ENCODE data around the gene ZNF407.
"Not testable (repeated sequence)": the region's sequence is repeated elsewhere in the genome, so short reads cannot be mapped to it uniquely, and the experiment has no call there.

Gene ZNF407

GRCh38 chr18:74597662-74598349 lies at the start of gene ZNF407:
Gene ZNF407 (plus strand): TSS chr18:74597870. CDS start chr18:74631020, 33,150 bp downstream.
- DNase-seq = peak; percentile 91

DNA sequence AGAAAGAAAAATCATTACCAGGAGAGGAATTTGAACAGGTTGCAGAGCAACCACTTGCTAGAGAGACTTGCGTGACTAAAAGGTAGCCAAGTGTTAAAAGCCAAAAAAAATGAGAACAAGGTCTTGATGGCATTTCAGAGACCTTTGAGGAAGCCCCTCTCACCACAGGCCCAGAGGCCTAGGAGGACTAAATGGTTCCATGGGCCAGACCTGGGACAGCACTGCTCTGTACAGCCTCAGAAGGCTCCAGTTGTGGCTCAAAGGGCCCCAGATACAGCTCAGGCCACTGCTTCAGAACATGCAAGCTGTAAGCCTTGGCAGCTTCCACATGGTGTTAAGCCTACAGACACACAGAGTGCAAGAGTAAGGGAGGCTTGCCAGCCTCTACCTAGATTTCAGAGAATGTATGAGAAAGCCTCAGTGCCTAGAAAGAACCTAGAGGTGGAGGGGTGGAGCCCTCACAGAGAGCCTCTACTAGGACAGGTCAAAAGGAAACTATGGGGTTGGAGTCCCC lies 48.0 kb upstream of the ZNF407 start:
- DNase-seq = no peak

GRCh38 chr18:74550886-74551285 lies 46.8 kb upstream of the ZNF407 start:
- DNase-seq = no peak

- DNase-seq = no peak
Observed at GRCh38 chr18:74551452-74551851, 46.2 kb upstream of the ZNF407 start.

DNA sequence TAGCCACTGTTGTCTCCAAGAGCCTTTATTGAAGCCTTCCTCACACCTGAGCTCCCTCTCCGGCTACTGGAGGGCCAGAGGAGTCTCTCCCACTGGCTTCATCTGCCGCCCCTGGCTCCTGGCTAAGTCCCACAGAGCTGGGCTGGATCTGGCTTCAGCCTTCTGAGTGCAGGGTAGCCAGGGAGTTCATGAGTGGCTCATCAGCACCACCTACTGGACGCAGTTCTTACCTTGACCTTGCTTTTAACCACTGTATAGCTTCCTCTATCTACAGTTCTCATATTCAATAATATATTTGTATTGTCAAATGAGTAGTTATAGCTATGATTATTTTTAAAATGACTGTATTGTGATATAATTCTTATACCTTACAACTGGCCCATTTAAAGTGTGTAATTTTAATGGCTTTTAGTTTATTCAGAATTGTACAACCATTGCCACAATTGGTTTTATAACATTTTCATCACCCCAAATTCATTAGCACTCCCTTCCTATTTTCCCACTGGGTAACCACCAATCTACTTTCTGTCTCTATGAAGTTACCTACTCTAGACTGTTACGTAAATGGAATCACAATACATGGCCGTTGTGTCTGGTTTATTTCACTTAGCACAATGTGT lies 45.6 kb upstream of the ZNF407 start:
- peak; percentile 73 for DNase-seq

DNA sequence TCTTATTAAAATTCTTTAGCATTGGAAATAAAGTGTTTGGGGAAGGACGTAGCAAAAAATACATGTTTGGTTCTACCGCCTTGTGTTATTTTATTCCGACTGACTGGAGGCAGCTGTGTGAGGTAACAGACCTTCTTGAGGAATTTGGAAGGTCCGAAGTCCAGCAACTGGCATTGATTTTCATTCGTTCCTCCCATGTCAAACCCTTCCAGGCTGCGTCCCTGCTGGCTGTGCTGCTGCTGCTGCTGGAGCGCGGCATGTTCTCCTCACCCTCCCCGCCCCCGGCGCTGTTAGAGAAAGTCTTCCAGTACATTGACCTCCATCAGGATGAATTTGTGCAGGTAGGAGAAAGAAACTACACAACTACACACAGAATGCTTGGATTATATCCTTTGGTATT lies 41.5 kb upstream of the ZNF407 start:
- DNase-seq = no peak

- DNase-seq = no peak
Observed at GRCh38 chr18:74558096-74558495, 39.6 kb upstream of the ZNF407 start.

DNA sequence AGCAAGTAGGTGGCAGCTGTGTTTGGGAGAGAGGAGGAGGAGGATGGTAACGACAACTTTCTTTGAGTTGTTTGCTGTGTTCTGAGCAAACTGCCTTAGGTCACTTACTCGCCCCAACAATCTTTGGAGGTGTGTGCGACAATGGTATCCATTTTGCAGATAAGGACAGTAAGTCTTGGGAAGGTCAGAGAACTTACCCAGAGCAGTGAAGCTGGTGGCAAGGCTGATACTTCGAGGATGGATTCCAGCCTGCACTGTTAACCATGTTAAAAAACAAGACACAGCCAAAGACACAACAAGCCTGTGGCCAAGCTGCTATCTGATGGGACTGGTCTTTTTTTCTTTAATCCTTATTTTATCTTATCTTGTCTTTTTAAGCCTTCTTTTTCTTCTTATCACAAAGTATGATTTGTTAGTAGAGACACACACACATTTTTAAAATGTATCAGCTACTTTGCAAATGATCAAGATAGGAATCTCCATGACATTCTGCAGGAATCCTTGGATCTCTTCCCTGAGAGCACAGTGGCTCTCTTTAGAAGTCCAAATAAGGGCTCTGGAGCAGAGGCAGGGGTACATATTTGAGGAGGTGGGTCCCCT lies 35.4 kb upstream of the ZNF407 start:
- no peak for DNase-seq

GRCh38 chr18:74562775-74563174 lies 34.9 kb upstream of the ZNF407 start:
- DNase-seq = no peak

DNA sequence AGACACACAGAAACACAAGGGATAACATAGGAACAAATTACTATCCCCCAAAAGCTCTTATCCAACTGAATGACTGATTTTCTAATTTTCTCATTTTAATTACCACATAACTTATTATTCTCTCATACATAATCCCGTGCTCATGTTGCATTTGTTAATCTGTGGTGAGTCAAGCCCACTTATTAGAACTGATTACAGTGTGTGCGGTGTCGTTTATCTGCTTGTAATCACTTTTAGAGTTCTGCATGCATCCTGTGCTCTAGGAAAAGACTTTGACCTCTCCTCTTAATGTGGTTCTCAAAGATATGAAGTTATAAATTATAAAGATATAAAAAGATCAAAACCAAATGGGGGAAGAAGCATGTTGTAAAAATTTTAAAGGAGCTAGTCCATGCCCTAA lies 33.7 kb upstream of the ZNF407 start:
- DNase-seq = no peak

GRCh38 chr18:74565164-74565563 lies 32.5 kb upstream of the ZNF407 start:
- DNase-seq = not testable (repeated sequence)

DNA sequence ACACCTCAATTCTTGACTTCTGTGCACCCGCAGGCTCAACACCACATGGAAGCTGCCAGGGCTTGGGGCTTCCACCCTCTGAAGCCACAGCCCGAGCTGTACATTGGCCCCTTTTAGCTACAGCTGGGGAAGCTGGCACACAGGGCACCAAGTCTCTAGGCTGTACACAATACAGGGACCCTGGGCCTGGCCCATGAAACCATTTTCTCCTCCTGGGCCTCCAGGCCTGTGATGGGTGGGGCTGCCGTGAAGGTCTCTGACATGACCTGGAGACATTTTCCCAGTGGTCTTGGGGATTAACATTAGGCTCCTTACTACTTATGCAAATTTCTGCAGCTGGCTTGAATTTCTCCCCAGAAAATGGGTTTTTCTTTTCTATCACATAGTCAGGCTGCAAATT lies 31.7 kb upstream of the ZNF407 start:
- not testable (repeated sequence) for DNase-seq

- DNase-seq = no peak
Observed at GRCh38 chr18:74567822-74568221, 29.8 kb upstream of the ZNF407 start.

DNA sequence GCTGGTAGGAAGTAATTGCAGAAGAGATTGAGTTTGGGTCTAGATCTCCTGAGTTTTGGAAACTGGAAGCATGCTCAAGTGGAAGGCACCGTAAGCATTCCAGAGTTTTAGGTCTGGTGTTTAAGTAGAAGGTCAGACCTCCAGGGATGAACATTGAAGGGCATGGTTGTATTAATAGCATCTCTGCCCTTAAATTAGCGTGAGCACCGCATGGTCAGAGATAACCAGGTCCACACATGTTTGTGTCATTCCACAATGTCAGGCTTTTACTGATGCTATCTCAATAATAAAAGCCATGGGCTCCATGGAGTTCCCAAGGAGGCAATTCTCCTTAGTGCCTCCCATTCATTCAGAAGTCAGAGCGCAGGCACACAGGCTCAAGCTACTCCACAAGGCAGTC lies 28.3 kb upstream of the ZNF407 start:
- no peak for DNase-seq

- DNase-seq = no peak
Observed at GRCh38 chr18:74570266-74570665, 27.4 kb upstream of the ZNF407 start.

DNA sequence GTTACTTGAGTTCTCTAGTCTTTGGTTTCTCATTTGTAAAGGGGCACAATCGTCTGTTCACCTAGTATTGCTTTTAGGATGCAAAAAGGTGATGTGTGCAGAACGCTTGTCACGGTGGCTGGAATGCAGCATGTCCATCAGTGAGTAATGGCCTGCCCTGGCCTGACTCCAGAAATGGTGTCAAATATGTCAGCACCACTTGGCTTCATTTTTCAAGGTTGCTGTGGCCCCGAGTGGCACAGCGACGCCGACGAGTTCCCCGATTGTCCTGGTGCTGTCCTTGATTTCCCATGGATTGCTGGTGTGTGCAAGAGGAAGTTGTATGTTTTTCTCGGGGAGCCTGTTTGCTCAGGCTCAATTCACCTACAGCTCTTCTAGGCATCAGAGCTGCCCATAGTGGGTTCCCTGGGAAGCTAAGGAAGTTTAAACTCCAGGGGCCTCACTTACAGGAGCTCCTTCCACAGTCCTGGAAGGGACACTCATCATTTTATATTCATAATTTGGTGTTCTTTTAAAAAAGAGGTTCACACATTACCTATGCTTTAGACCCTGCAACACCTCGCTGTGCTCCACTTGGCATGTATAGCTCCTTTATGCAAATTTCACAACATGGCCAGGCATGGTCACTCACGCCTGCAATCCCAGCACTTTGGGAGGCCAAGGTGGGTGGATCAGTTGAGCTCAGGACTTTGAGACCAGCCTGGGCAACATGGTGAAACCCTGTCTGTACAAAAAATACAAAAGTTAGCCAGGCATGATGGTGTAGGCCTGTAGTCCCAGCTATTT lies 25.6 kb upstream of the ZNF407 start:
- no peak for DNase-seq

GRCh38 chr18:74573053-74573452 lies 24.6 kb upstream of the ZNF407 start:
- no peak for DNase-seq

DNA sequence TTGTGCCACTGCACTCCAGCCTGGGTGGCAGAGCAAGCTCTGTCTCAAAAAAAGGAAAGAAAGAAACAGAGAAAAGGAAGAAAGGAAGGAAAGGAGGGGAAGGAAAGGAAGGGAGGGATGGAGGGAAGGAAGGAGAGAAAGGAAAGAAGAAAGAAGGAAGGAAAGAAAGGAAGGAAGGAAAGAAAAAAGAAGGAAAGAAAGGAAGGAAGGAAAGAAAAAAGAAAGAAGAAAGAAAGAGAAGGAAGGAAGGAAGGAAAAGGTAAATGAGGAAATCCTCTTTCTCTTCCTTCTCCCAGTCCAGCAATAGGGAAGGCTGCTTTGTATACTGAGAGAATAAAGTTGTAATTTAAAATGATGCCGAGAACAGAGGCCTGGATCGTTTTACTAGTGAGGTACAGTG lies 22.8 kb upstream of the ZNF407 start:
- no peak for DNase-seq

DNA sequence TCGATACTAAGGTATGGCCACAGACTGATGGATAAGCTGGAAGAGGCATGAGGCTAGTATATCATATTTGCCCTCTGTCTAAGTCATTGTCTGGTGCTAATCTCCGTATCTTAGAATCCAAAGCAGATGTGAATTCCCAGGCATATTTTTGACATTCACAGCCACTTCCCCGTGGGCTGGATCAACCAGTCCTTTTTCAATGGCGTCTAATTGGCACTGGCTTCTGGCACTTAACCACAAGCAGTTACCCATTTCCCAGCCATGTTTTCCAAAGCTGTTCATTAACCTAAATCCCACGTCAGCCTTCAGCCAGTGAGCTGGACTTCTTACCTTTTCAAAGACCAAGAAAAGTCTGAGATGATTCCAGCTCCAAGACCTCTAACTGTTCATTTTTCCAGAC lies 20.7 kb upstream of the ZNF407 start:
- DNase-seq = no peak

DNA sequence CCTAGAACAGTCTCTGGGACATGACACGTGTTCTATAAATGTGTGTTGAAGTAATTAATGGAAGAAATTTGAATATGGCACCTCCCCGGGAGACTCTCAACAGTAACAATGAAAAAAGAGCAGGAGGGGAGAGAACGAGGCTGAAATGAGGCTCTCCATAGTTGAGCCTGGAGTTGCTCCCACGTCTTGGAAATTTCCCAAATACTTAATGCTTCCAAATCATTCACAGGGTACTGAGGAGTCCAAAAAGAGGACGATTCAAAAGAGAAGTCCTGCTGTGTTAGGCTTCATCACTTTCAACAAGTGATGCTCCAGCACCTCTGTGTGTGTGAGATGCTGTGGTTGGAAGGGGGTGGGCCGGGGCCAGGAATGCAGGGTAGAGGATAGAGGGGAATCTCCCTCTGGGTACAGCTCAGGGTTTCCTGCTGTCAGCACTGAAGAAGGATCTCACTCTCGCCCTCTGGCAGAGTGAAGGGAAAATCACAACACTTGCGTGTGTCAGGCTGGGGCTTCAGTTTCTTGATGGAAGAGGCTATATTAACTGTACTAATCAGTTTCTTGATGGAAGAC lies 18.1 kb upstream of the ZNF407 start:
- DNase-seq = no peak

GRCh38 chr18:74582642-74583041 lies 15.0 kb upstream of the ZNF407 start:
- DNase-seq = no peak

DNA sequence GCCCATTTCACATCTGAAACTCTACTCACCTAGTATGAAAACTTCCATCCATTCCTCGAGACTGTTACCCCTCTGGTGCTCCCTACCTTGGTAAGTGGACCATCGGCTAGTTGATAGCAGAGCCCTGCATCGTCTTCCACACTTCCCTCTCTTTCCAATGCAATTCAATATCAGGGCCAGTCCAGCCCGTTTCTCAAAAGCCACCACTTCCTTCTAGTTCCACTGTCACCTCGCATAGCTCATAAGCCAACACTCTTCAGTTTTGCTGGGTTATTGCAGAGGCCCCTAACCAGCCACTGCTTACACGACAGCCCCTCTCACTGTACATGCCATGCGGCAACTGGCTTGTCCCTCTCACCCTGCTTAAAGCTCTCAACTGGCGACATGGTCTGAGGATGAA lies 10.2 kb upstream of the ZNF407 start:
- no peak for DNase-seq

DNA sequence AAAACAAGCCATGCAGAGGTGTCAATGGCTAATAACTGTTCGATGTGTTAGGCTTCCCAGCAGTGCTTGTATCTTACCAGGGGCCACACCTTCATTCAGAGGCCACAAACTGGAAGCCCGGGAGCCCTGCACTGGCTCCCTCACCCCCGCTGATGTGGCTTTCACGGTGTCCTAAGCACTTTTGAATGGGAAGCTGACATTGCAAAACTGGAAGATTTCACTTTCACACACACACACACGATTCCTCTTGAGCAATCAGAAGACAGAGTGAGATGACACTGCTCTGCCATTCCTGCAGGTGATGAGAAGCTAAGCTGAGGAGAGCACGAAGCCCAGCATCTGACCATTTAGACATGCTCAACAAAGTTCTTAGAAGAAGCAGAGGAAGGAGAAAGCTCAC lies 8.6 kb upstream of the ZNF407 start:
- DNase-seq = no peak

All from CD4-positive, alpha-beta T cell treated with Interleukin-4 for 4 hours (primary cell).